IMR-90 (cell line): ENCODE results near the gene SEZ6L2. TPM values are rescaled to one million over a fixed set of nuclear protein-coding genes. Genes with fewer than 3 reads are reported as not detected.
"Not testable (repeated sequence)": the region's sequence is repeated elsewhere in the genome, so short reads cannot be mapped to it uniquely, and the experiment has no call there.

Experiments
- ATAC-seq: fragments of 200-7000 bp; cut with Tn5 transposase; 2 replicates; pipeline ENCODE4 v1.9.1; 2020; ENCODE audit warnings: low read depth, mild to moderate bottlenecking, moderate library complexity
- BruUV-seq: library from RNA; stranded (reverse); fragments of 400-500 nt; replicated peaks from 2 replicates; lab custom pipeline; 2021; lab: Mats Ljungman, UMichigan
- CTCF ChIA-PET: fragments of 300-600 bp; formaldehyde crosslinking; extraction: SDS; loops from one replicate; lab custom pipeline; 2021; ENCODE audit warnings: antibody characterized with exemption; lab: Yijun Ruan, JAX
- POLR2A ChIA-PET: fragments of 300-600 bp; sonication (Branson Sonifier 250); formaldehyde crosslinking; loops from one replicate; lab custom pipeline; 2022; ENCODE audit warnings: antibody characterized with exemption; ENCODE audit not compliant: unreplicated experiment; lab: Charles Lee
- DNase-seq: peaks from one replicate; pipeline ENCODE4 v3.0.0; 2013
- H2AFZ ChIP-seq: replicated peaks from 2 replicates; pipeline ENCODE3; 2013; ENCODE audit warnings: low read length, mild to moderate bottlenecking; ENCODE audit not compliant: poor library complexity
- H2AK5ac ChIP-seq: 2 replicates; pipeline ENCODE4 v1.6.1; 2013; ENCODE audit warnings: low read depth, low read length, inconsistent platforms
- H2AK9ac ChIP-seq: replicated peaks from 2 replicates; pipeline ENCODE3; 2013; ENCODE audit warnings: mild to moderate bottlenecking, low read depth, low read length, moderate library complexity; ENCODE audit not compliant: poor library complexity
- H2BK120ac ChIP-seq: 2 replicates; pipeline ENCODE4 v1.6.1; 2013; ENCODE audit warnings: low read depth, low read length, inconsistent platforms
- H2BK15ac ChIP-seq: 3 replicates; pipeline ENCODE4 v1.6.1; 2013; ENCODE audit warnings: low read depth, low read length, inconsistent platforms
- H2BK20ac ChIP-seq: 2 replicates; pipeline ENCODE4 v1.6.1; 2013; ENCODE audit warnings: low read depth, mild to moderate bottlenecking, inconsistent platforms, low read length, moderate library complexity
- H2BK5ac ChIP-seq: 2 replicates; pipeline ENCODE4 v1.6.1; 2013; ENCODE audit warnings: mild to moderate bottlenecking, low read depth, low read length, inconsistent platforms; ENCODE audit not compliant: poor library complexity, severe bottlenecking
- H3K14ac ChIP-seq: replicated peaks from 2 replicates; pipeline ENCODE4 v1.6.1; 2013; ENCODE audit warnings: low read depth, low read length, inconsistent platforms
- H3K18ac ChIP-seq: 2 replicates; pipeline ENCODE4 v1.6.1; 2013; ENCODE audit warnings: low read depth, low read length, control low read depth
- H3K23ac ChIP-seq: 2 replicates; pipeline ENCODE4 v1.6.1; 2013; ENCODE audit warnings: low read depth, low read length, inconsistent platforms
- H3K27ac ChIP-seq: 2 replicates; pipeline ENCODE4 v1.5.1; 2013; ENCODE audit warnings: mild to moderate bottlenecking, control low read depth, low read length; ENCODE audit not compliant: insufficient read depth
- H3K27me3 ChIP-seq: 2 replicates; pipeline ENCODE4 v1.6.1; 2013; ENCODE audit warnings: low read length; ENCODE audit not compliant: control insufficient read depth, insufficient read depth
- H3K36me3 ChIP-seq: 2 replicates; pipeline ENCODE4 v1.6.1; 2013; ENCODE audit warnings: low read length, mixed read lengths; ENCODE audit not compliant: control insufficient read depth, insufficient read depth
- H3K4ac ChIP-seq: 2 replicates; pipeline ENCODE4 v1.6.1; 2013; ENCODE audit warnings: low read depth, low read length, inconsistent platforms
- H3K4me1 ChIP-seq: 2 replicates; pipeline ENCODE4 v1.6.1; 2013; ENCODE audit warnings: low read length, mixed read lengths; ENCODE audit not compliant: control insufficient read depth, insufficient read depth
- H3K4me2 ChIP-seq: 2 replicates; pipeline ENCODE4 v1.6.1; 2013; ENCODE audit warnings: low read depth, mild to moderate bottlenecking, control low read depth, low read length, moderate library complexity
- H3K4me3 ChIP-seq: 2 replicates; pipeline ENCODE4 v1.5.1; 2013; ENCODE audit warnings: low read depth, mild to moderate bottlenecking, control low read depth, low read length, moderate library complexity; ENCODE audit not compliant: insufficient read depth
- H3K56ac ChIP-seq: 2 replicates; pipeline ENCODE4 v1.6.1; 2013; ENCODE audit warnings: low read length, inconsistent platforms; ENCODE audit not compliant: insufficient read depth; ENCODE audit errors: extremely low read depth
- H3K79me1 ChIP-seq, 2 experiments: 2 replicates each; pipeline ENCODE4 v1.6.1; 2013; ENCODE audit warnings: low read length in 2 of 2, inconsistent platforms in 1 of 2, low read depth in 1 of 2
- H3K9ac ChIP-seq: 2 replicates; pipeline ENCODE4 v1.6.1; 2013; ENCODE audit warnings: low read depth, low read length, control low read depth
- H3K9me1 ChIP-seq: 2 replicates; pipeline ENCODE4 v1.6.1; 2013; ENCODE audit warnings: low read length, inconsistent platforms; ENCODE audit not compliant: insufficient read depth
- H3K9me3 ChIP-seq: 2 replicates; pipeline ENCODE4 v1.6.1; 2013; ENCODE audit warnings: low read length; ENCODE audit not compliant: control insufficient read depth, insufficient read depth
- H4K20me1 ChIP-seq: 2 replicates; pipeline ENCODE4 v1.6.1; 2013; ENCODE audit warnings: low read length, inconsistent platforms; ENCODE audit not compliant: insufficient read depth
- H4K5ac ChIP-seq: 2 replicates; pipeline ENCODE4 v1.6.1; 2013; ENCODE audit warnings: mild to moderate bottlenecking, low read depth, low read length, control low read depth
- H4K8ac ChIP-seq, 2 experiments: 2 replicates each; pipeline ENCODE4 v1.6.1; 2013; ENCODE audit warnings: low read depth in 2 of 2, low read length in 2 of 2, control low read depth in 1 of 2, inconsistent platforms in 1 of 2
- H4K91ac ChIP-seq: 2 replicates; pipeline ENCODE4 v1.6.1; 2013; ENCODE audit warnings: low read depth, low read length, inconsistent platforms; ENCODE audit not compliant: insufficient read depth
- CHD1 ChIP-seq: IDR thresholded peaks from 2 replicates; pipeline ENCODE4 v1.6.1; 2012; ENCODE audit warnings: low read depth, low read length, improper control_type of control experiment
- MAZ ChIP-seq: IDR thresholded peaks from 2 replicates; pipeline ENCODE4 v1.6.1; 2012; ENCODE audit warnings: low read depth, mild to moderate bottlenecking, low read length, improper control_type of control experiment, moderate library complexity, borderline replicate concordance
- WGBS, 2 experiments: methylation state at CpG; one replicate each; pipeline versions ENCODE4 v1.1.5 to v1.1.7; 2013; ENCODE audit warnings: missing lambda C conversion rate in 2 of 2; ENCODE audit not compliant: insufficient read length in 1 of 2; ENCODE audit errors: extremely low coverage in 2 of 2; 5-methylcytosine and 5-hydroxymethylcytosine counted together
- dilution Hi-C: fragments of 300-500 bp; cut with HindIII; formaldehyde crosslinking; loops from one replicate; pipeline ENCODE4 v1.14.3; 2018; ENCODE audit warnings: low sequenced_read_pairs; ENCODE audit not compliant: unreplicated experiment
- in situ Hi-C: fragments of 300-500 bp; cut with MboI; formaldehyde crosslinking; loops from 3 replicates; pipeline ENCODE4 v1.14.3; 2019; ENCODE audit warnings: low sequenced_read_pairs, inconsistent platforms, mixed read lengths
- intact Hi-C: fragments of 100-400 bp; cut with micrococcal nuclease; formaldehyde crosslinking; loops from 2 replicates; pipeline ENCODE4 v1.10.0; 2022
- polyA plus RNA-seq, 3 experiments: library from polyadenylated mRNA; depleted of rRNA; stranded (reverse); fragments of >200 nt; gene quantifications; 2 replicates each; pipeline ENCODE4 v1.2.3, GENCODE V29; 2012; ENCODE audit warnings: low replicate concordance in 1 of 3
- total RNA-seq: library from RNA; depleted of rRNA; stranded (reverse); fragments of >200 nt; gene quantifications from 2 replicates; pipeline ENCODE4 v1.2.3, GENCODE V29; 2012

SEZ6L2 gene
- total and polyA plus RNA-seq, 2 of the 4 experiments (the other 2 are of a cell fraction) = 0.72 to 10.5 TPM

DNA sequence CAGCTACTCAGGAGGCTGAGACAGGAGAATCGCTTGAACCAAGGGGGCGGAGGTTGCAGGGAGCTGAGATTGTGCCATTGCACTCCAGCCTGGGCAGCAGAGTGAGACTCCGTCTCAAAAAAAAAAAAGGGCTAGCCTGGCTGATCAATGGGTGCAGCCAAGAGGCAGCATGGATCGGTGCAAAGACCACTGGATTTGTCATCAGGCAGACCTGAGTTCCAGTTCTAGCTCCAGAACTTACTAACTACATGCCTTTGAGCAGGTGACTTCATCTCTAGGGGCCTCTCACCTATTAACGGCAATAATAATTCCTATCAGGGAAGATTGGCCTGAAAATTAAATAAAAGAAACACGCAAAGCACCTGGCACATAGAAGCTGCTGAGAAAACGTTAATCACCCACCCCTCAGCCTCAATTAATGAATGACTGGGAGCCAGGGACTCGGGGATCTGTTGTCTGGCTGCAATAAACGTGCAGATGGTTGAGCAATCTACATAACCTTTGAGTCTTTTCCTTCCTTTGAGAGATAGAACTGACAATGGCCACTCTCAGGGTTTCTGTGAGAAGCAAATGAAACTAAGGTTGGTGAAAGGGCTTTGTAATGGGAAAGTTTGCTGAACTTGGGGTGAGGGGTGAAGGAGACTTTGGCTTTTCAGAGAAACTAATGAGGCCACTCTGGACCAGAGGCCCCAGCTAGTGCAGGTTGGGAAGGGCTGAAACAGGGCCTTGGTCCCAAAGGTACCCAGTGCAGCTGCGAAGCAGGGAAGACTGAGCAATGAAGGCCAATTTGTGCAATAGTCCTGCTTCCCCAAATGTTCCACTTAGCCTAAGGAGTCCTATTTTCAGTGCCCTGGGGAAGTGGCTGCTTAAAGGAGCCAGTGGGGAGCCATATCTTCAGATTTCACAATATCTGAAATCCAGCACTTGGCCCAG is 7.6 kb downstream of the SEZ6L2 start (continued):
- TF ChIP-seq MAZ (no peak), CHD1 (no peak)

- POLR2A ChIA-PET, H2BK20ac ChIP-seq, DNase-seq, dilution Hi-C loops, H3K4ac ChIP-seq, H3K4me2 ChIP-seq, H2BK15ac ChIP-seq, ATAC-seq, H3K4me3 ChIP-seq, H3K23ac ChIP-seq, H2BK5ac ChIP-seq, H2AK9ac ChIP-seq, H3K27me3 ChIP-seq, in situ Hi-C loops, H3K18ac ChIP-seq, CTCF ChIA-PET, H3K36me3 ChIP-seq, H2AK5ac ChIP-seq, H3K9me3 ChIP-seq, H3K4me1 ChIP-seq, H3K14ac ChIP-seq, H4K20me1 ChIP-seq, H2BK120ac ChIP-seq, H3K56ac ChIP-seq, BruUV-seq, H4K8ac ChIP-seq, intact Hi-C loops, H4K91ac ChIP-seq, H4K5ac ChIP-seq, H2AFZ ChIP-seq, H3K27ac ChIP-seq, H3K9me1 ChIP-seq, H3K79me1 ChIP-seq, H3K9ac ChIP-seq: not testable (repeated sequence)
- no CpG with 5 or more reads among the region's 3 CpGs for WGBS, 2 experiments
These were observed 10.0 kb downstream of the SEZ6L2 start for GRCh38 chr16:29889372-29889771.
